ENCODE measurements around the gene PEX14.

The PEX14 gene

DNA sequence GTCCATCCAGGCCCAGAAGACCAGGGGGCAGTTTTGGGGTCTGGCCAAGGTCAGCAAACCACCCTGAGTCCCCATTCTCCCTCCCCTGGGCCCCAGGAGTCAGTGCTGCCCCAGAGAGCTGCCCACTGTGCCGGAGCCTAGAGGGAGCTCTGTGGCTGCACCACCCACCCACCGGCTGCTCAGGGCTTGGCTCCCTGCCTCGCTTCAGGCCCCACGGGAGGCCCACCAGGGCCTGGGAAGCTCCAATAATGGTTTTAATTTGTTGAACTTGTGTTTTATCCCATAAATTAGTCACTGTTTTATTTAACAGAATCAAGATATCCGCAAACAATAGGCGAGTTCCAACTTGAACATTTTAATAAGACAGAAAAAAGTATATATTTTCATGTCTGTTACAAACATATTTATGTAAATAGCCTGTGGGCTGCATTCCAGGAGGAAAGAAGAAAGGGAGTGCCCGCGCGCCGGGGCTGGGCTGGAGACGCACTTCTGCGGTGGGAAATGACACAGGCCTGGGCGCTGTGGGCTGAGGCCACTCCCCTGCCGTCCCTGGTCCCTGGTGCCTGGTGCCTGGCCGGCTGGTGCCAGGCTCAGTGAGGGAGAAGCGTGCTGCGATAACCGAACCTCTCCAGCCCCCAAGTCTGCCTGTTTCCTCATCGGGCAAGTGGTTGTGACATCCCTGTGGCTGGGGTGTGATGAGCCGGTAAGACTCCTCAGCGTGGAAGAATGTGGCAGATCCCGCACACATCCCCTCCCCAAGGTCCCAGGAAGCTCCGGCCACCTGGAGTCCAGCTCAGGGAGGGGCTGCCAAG is 160.5 kb downstream of the PEX14 start:
- DNase-seq (ENCODE audit: low read depth), result no peak

DNA sequence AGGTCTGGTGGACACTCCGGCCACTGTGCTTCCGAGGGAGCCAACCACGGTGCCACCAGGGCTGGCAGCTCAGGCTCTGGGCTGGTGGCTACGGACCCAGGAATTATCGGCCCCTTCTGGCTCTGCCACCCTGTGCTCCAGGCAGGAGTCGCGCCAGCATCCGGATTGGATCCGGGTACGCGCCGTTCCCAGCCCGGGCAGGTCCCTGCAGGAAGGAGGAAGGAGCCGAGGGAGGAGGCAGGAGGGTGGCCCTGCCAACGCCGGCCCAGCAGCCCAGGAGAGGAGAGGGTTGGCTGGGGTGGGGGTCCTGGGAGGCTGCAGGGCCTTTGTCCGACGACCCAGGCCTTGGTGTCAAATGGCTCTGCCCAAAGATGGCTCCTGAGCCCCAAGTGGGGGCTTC is 161.2 kb downstream of the PEX14 start:
- no peak for DNase-seq (ENCODE audit: low read depth)

DNA sequence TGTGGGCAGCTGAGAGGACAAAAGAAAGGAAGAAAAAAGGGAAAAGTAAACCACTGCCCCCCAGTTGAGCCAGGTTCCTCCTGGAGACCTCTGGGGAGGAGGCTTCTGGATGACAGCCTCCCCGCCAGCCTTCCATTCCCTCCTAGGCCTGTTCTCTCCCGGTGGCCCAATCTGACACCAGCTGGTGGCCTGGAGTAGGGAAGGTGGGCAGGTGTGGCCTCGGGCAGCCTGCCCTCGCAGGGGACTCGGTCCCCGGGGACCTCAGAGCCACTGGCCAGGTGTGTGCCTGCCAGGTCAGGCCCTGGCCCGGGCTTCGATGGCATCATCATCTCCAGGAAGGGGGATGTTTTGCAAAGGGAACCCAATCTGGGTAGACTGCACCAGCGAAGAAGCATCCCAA is 162.7 kb downstream of the PEX14 start:
- no peak for DNase-seq (ENCODE audit: low read depth)

DNA sequence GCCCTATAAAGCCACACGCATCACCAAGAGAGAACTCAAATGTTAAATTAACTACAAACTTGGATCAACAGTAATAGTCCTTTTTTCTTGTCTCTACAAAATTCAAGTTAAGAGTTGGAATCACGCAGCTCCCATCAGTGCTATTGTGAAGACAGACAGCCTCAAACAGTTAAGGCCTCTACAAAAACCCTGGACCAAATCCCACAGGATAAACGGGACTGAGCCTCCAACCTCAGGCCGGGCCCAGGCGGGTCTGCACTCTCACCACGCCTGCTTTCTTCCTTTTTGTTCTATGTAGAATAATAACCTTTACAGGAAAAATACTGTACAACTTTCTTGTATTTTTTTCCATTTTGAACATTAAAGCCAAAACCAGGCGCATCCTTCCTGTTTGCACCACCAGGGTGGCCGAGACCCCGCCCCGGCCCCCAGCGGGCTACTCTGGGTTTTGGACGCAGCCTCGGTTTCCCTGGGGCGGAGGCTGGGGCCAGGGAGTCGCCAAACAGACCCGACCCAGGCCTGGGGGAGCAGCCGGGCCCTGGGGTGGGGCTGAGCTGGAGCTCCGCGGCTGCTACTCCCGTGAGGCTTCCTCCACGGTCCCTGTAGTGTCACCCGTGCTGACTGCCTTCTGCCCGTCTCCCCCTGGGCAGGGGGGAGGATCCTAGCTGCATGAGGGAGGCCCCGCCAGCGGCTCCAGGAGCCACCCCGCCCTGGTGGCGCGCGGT is 163.2 kb downstream of the PEX14 start:
- DNase-seq (ENCODE audit: low read depth), result no peak

DNA sequence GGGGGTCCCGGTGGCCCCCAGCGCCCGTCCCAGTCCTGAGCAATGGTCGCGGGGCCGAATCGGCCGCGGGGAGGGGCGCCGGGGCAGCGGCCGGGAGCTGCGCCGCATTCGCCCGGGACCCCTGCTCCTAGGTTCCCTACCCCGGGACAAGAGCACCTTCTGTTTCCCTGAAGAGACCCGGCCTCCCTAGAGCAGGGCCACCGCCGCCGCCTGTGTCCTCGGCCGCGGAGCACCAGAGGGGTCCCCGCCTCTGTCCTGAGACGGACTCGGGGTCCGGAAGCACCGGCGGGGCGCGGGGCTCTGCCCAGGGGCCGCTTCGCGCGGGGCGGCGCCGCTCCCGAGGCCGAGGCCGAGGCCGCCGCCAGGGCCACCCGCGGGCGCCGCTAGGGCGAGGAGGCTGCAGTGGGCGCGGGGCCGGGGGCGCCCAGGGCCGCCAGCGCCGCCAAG is 163.8 kb downstream of the PEX14 start:
- DNase-seq (ENCODE audit: low read depth), result no peak

DNA sequence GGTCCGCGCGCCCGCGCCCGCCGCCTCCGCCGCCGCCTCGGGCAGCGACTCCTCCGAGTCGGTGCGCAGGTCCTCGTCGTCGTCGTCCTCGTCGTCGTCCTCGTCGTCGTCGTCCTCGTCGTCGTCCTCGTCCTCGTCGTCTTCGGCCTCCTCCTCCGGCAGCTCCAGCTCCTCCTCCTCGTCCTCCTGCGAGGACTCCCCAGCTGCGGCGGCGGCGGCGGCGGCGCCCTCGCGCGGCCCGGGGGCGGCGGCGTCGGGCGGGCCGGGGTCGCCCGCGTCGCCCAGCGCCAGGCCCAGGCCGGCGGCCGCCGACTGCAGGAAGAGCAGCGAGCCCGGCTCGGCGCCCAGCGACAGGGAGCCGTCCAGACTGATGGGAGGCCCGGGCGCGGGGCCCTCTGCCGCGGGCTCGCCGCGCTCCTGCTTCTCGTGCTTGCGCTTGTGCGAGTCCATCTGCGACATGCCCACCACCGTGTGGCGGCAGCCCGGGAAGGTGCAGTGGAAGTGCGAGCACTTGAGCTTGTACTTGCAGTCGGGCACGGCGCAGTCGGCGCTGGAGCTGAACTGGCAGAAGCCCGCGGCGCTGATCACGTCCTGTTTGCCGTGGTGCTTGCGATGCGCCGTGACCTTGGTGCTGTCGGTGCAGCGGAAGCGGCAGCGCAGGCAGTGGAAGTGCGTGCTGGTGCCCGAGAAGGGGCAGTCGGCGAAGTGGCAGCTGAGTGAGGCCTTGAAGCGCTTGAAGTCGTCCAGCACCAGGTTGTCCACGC is 164.4 kb downstream of the PEX14 start:
- DNase-seq (ENCODE audit: low read depth), result no peak

DNA sequence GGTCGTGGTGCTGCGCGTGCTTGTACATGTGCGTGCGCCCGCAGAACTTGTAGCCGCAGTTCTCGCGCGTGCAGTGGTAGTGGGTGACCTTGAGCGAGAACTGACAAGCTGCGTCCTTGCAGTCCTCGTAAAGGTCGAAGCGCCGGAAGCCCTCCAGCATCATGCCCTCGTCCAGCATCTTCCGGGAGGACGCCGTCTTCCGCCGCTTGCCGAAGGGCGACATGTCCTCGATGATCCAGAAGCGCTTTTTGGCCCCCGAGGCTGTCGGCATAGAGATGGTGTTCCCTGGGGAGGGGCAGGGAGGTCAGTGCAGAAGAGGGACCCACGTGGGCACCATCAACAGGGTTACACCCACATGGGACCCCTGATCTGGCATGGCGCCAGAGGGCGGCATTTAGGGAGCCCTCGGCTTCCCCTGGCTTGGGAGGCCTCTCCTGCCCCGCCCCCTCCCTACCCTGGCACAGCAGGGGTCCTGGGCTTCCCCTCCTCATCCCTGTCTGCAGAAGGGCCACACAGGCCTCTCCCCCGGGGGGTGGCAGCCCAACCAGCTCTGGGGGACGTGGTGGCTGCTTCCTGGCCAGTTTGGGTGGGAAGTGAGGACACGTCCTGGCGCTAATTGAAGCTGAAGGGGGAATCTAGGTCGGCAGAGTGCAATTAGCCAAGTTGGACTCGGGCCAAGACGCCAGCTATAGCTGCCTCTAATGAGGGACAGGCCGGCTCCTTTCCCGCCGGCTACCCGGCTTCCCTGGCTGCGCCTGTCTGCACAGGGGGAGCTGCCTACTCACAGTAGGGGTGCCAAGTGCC is 165.2 kb downstream of the PEX14 start:
- no peak for DNase-seq (ENCODE audit: low read depth)

DNA sequence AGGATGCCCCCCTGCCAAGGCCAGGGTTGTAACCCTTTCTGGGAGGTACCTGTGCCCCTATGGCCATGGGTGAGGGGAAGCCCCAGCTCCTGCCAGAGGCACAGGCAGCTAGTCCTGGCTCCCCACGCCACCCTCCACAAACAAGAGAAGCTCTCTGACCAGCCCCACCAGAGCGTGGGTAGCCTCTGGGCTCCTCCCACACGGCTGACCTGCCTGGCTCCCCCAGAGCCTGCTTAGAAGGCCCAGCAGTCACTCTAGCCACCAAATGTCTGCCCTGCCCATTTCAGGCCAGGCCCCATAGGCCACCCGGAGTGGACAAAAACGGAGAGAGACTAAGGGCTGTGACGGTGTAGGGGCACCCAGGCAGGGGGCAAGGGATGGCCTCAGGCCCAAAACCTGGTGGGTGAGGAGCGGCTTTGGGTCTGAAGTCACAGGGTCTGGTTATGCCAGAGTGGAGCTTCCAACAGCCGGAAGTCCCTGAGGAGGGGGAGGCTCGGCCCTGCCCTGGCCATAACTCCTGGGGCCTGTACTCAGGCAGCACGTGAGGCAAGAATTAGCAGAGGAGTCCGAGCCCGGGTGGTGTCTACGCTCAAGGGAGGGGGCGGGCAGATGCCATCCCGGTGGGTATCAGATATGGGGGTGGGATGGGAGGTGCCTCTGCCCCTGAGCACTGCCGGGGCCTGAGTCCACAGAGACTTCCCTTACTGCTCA is 166.2 kb downstream of the PEX14 start:
- no peak for DNase-seq (ENCODE audit: low read depth)

DNA sequence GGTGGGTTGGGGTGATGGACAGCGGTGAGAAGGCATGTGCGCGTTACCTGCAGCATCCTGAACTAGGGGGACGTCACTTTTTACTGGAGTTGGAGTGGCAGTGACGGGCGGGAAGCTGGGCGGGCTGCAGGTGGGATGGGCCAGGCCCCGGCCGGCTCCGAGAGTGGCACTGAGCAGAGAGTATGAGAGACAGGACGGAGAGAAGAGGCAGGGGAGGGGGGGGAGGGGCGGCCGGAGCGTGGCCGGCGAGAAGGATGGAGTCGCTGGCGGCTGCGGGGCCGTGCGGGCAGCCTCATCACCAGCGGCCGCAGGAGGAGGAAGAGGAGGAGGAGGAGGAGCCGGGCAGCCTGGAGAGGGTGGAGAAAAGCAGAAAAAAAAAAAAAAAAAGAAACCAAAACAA is 167.2 kb downstream of the PEX14 start:
- no peak for DNase-seq (ENCODE audit: low read depth)

DNA sequence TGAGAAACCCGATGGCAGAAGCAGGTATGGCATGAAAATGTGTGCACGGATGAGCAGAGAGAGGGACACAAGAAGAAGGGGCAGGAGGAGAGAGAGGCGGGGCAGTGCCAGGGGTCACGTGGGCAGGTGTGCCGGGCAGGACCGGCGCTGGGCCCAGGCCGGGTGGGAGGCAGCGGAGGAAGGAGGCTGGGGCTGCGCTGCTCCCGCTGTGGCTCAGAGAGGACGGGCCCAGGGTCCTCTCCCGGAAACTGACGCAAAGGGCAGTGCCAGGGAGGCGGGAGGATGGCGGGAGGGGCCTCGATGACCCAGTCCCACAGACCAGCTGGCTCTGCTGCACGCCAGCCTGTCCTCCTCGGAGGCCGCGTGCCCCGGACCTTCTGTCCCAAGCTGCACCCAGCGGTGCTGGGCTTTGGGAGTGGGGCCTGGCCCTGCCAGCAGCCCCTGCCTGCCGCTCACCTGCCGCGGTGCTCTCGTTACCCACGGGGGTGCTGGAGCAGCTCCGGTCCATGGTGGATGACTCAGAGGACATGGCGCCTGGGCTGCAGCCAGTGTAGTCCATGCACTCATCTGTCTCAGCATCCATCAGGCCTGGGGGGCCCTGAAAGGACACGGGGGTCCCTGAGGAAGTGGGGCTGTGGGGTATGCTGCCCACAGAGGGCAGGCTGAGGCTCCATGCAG is 167.8 kb downstream of the PEX14 start:
- no peak for DNase-seq (ENCODE audit: low read depth)

DNA sequence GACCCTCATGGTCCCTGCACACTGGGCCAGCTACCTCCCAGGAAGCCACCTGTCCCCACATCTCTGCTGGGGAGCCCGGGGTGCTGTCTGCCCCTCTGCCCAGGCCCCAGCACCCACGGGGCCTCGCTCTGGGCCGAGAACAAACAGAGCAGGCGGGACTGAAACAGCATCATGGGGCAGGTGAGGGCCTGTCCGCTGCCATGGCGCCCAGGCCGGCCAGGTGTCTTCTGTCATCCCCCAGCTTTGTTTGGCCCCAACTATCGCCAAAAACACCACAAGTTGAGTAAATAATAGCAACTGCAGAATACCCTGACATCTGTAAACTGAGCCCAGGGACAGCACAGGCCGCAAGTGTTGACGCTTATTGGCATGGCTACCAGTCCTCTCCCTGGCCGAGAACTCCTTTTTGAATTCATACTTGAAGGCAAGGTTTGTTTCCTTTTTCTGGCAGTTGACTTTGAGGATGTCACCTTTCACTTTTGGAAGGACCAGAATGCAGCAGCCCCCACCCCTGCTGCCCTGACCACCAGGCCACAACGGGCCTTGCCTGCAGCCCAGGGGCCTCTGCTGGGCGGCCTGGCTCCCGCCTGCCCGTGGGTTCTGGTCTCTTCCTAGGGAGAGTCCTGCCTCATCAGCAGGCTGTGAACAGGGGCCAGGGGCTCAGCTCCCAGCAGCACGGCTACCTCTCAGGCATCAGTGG is 169.0 kb downstream of the PEX14 start:
- no peak for DNase-seq (ENCODE audit: low read depth)

DNA sequence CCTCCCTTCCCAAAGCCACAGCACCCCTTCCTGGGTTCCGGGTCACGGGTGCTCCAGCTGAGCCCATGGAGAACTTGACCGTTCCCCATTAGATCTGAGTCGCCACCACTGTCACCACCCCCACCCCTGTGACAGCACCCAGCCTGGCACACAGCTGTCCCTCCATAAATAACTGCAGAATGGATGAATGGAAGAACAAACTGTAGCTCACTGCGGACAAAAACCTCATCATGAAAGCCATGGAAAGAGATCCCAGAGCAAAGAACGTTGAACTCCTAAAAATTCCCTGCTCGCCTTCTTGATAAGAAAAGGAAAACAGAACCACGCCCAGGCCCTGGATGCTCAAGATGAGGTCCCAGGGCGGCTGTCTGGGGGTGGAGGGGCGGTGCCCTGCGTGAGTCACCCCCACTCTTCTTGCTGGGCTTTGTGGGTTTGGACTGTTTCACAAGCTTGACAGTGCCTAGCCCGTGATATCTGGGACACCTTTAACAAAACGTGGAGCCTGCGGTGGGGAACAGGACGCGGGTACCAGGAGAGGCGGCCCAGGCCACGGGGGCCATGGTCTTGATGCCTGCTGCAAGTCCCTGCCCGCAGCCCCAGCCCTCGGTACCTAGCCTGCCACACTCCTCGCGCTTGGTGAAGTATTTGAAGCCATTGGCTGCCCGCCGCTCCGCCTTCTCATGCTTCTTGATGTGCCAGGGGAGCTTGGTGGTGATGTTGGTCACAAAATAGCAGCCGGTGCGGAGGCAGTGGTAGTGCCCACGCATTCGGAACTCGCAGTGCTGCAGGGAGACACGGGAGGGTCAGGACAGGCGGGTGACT is 169.8 kb downstream of the PEX14 start:
- DNase-seq (ENCODE audit: low read depth), result no peak

DNA sequence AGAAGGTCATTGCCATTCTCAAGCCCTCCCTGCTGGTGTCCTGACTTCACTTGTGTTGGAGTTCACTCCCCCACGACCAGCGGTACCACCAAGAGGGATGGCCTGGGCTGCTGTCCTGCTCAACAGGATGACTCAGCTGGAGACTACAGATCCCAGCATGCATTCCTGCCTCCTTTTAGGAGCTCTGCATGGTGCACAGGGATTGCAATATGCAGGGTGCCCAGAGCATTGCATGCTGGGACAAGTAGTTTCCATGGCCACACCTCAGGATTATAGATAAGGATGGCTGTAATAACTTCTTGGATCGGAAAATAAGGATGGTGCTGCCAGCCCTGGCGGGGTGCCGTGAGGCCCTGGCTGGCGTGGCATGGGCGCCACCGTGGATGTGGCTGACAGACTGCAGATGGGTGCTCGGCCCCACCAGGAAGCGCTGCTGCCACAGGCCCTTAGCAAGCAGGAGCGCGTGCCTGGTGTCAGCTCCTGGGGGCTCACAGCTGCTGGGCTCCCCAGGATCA is 171.7 kb downstream of the PEX14 start:
- no peak for DNase-seq (ENCODE audit: low read depth)

DNA sequence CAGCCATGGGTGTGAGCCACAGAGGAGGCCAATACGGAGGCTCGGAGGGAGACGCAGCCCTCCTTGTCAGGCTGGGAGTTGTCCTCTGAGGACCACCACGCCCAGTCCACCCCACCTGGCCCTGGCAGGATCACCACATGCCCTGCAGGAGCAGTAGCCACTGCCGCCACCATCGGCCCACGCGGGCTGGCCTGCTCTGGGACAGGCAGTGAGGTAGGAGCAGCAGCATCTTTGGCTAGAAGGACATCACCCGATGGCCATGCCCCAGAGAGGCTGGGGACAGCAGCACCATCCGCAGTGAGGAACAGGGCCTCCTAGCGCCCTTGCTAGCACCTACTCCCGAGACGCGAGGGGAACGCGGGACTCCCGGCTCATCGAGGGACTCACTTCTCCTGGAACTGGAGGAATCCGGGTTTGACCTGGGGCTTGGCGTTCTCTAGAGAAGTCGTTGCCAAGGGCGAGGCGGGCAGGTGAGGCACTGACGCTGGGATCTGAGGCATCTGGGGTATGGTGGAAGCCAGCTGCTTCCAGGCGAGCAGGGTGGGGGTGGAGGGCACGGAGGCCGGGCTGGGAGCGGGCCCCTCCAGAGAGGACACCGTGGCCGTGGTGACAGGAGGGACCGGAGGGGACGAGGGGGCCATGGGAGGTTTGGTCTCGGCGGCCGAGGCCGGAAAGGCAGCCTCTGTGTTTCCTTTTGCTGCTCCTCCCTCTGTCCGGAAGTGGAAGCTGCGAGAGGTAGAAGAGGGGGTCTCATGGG is 172.8 kb downstream of the PEX14 start:
- DNase-seq (ENCODE audit: low read depth), result no peak

DNA sequence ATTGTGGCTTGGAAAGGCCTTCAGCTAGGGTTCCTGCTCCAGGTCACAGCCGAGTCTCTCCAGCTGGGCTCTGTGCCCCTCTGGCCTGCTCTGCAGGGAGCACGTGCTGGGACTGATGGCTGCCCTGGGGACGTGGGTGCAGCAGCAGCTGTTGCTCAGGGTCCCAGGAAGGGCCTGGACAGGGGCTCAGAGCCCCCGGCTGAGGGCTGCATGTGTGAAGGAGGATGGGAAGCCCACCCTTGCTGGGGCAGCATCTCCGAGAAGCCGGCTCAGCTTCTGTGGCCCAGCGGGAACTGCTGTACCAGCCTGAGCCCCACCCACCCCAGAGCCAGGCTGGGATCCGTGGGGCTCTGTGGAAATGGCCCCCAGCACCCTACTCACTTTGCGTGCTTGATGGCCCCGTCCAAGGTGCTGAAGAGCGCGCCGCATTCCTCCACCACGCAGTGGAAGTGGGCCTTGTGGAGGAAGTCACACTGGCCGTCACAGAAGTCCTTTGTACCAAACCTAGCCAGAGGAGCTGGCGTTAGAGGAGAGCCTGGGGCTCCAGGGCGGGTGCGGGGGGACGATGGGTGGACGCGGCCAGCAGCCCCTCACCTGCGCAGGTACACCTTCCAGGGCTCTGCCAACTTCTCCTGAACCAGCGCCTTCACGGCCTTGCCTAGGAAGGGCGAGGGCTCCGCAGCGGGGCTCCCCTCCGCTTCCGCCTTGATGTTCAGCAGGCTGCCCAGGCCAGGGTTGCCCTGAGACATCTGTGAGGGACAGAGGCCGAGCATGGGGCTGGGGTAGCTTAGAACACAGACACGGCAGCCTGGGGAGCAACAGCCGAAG is 174.2 kb downstream of the PEX14 start:
- no peak for DNase-seq (ENCODE audit: low read depth)

DNA sequence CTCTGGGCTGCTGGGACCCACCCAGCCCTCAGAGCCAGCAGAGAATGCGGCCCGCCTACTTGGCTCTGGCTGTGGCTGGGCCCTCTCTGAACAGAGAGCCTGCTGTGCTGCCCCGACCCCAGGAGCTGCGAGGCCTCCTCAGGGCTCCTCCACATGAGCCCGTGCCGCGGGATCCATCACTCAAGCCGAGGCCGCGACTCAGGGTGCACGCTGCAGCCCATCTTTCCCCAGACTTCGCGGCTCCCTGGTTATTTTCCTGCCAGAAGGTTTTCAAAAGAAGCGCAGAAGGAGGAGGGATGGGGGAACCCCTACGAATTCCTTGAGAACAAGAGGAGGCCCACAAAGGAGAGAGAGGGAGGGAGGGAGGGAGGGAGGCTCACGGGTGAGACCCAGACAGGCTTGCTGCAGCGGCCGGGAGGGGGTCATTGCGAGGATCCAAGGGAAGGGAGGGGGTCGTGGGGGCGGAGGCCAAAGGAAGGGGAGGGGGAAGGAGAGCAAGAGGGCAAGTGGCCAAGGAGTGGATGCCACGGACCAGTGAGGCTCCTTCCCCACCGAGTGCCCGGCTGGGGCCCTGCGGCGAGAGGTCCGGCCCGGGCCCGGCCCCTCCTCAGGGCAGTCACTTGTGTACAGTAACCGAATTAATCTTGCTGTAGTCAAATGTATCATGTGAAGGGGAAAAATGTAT is 174.9 kb downstream of the PEX14 start:
- no peak for DNase-seq (ENCODE audit: low read depth)

Data from activated T-cell treated with anti-CD3 and anti-CD28 coated beads for 24 hours (primary cell).